Thymus (tissue), 14 donors: Measurements from ENCODE around the gene PLEKHG3. TPM values are rescaled to one million over a fixed set of nuclear protein-coding genes. Genes with fewer than 3 reads are reported as not detected.
"Not testable (repeated sequence)": the region's sequence is repeated elsewhere in the genome, so short reads cannot be mapped to it uniquely, and the experiment has no call there.

Experiments
- DNase-seq, 9 donors: peaks; one replicate each; pipeline ENCODE4 v3.0.0-alpha.2; 2013; ENCODE audit warnings: low spot score in 9 of 9, low read depth in 6 of 9, missing footprints in 1 of 9
- H3K27ac ChIP-seq, 2 donors: one replicate each; pipeline ENCODE4 v1.5.1; 2013; ENCODE audit warnings: control low read depth in 1 of 2, low read depth in 1 of 2, low read length in 1 of 2, mild to moderate bottlenecking in 1 of 2, moderate library complexity in 1 of 2
- H3K27me3 ChIP-seq, 2 donors: one replicate each; pipeline ENCODE4 v1.5.1; 2013; ENCODE audit warnings: low read length in 1 of 2; ENCODE audit not compliant: control insufficient read depth in 2 of 2, insufficient read depth in 1 of 2
- H3K36me3 ChIP-seq, 2 donors: one replicate each; pipeline ENCODE4 v1.5.1; 2013; ENCODE audit warnings: low read length in 1 of 2, mild to moderate bottlenecking in 1 of 2, moderate library complexity in 1 of 2; ENCODE audit not compliant: control insufficient read depth in 2 of 2, insufficient read depth in 2 of 2
- H3K4me1 ChIP-seq, 2 donors: one replicate each; pipeline ENCODE4 v1.5.1; 2013; ENCODE audit warnings: low read length in 2 of 2; ENCODE audit not compliant: control insufficient read depth in 2 of 2, insufficient read depth in 2 of 2
- H3K4me3 ChIP-seq, 2 donors: one replicate each; pipeline ENCODE4 v1.5.1; 2013; ENCODE audit warnings: low read length in 2 of 2, control low read depth in 1 of 2, mild to moderate bottlenecking in 1 of 2
- H3K9me3 ChIP-seq, 2 donors: one replicate each; pipeline ENCODE4 v1.5.1; 2013; ENCODE audit warnings: low read length in 1 of 2, mild to moderate bottlenecking in 1 of 2; ENCODE audit not compliant: control insufficient read depth in 2 of 2, insufficient read depth in 1 of 2
- WGBS: extraction: QIAGEN DNeasy Blood & Tissue Kit; methylation state at CpG from one replicate; pipeline ENCODE4 v1.1.7; 2013; 5-methylcytosine and 5-hydroxymethylcytosine counted together
- long read RNA-seq, 10 donors: transcript quantifications; one replicate each; lab custom pipeline, GENCODE V29; 2026
- polyA plus RNA-seq: library from polyadenylated mRNA; stranded (reverse); fragments of 200-250 nt; gene quantifications from one replicate; pipeline ENCODE4 v1.2.3, GENCODE V29; 2013
- total RNA-seq: library from RNA; stranded (reverse); fragments of 120-200 nt; gene quantifications from one replicate; pipeline ENCODE4 v1.2.4, GENCODE V29; 2013
- donor health status: healthy.

Gene PLEKHG3
- total RNA-seq (7.7 TPM), polyA plus RNA-seq (8.5 TPM)
- long read RNA-seq, donor 1, result 0 reads
- long read RNA-seq, donor 2, result 0 reads
- long read RNA-seq, donor 3, partial matches to known transcripts, result 0 of 1 reads
- long read RNA-seq, donor 3, other reads (novel, unspliced or antisense), result 0 of 1 reads
- long read RNA-seq, donor 4, result 0 reads
- long read RNA-seq, donor 5, result 0 reads
- long read RNA-seq, donor 6, result 0 reads
- long read RNA-seq, donor 7, result 0 reads
- long read RNA-seq, donor 8, result 0 reads
- long read RNA-seq, donor 9, result 0 reads
- long read RNA-seq, donor 10, partial matches to known transcripts, result 0 of 1 reads
- long read RNA-seq, donor 10, other reads (novel, unspliced or antisense), result 0 of 1 reads

- under 1% methylated on average over 69 of the region's 69 CpGs for WGBS
- H3K27me3 ChIP-seq, result peaks cover 47 to 73% of the 10 kb centered on the region in 2 donors
- H3K27ac ChIP-seq, result peak within 1 kb of the TSS; percentile 37 to 68
- H3K9me3 ChIP-seq, result peaks cover 1 to 6% of the 10 kb centered on the region in 2 donors
- H3K36me3 ChIP-seq, result no peaks in the 10 kb centered on the region
- DNase-seq, result no peak
- H3K4me1 ChIP-seq, result peaks cover 3 to 54% of the 10 kb centered on the region in 2 donors
- peak within 1 kb of the TSS; percentile 40 to 45 for H3K4me3 ChIP-seq
These were observed at the start of gene PLEKHG3 for GRCh38 chr14:64704143-64704742. Gene PLEKHG3, plus strand, starts transcription at chr14:64704424. Its CDS starts 23,208 bp downstream, at chr14:64727632.

DNA sequence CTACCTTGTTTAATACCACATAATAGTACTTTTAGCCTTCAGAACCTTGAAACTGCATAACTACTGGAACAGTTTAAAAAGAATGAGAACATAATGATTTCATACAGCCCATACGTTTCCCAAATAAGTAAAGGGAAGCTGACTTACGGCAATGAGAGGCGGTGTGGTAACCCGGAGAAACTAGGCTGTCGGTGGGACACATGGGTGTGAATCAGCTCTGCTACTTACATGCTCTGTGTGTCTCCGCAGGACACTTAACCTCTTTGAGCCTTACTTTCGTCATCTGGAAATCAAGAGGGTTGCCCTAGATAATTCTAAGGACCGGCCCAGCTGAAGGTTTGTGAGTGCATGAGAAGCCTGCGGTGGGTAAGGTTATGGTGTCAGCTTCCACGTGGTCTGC, 49.3 kb upstream of the PLEKHG3 start:
- no peaks in the 10 kb centered on the region for H3K36me3 ChIP-seq
- no peaks in the 10 kb centered on the region for H3K9me3 ChIP-seq
- no peak for DNase-seq
- no peak overlapping the region for H3K27ac ChIP-seq
- H3K27me3 ChIP-seq, result peaks cover 0 to 3% of the 10 kb centered on the region in 2 donors
- H3K4me1 ChIP-seq, result peaks cover 0 to 2% of the 10 kb centered on the region in 2 donors
- H3K4me3 ChIP-seq, result no peak overlapping the region
- 96% methylated on average over 10 of the region's 10 CpGs for WGBS

DNA sequence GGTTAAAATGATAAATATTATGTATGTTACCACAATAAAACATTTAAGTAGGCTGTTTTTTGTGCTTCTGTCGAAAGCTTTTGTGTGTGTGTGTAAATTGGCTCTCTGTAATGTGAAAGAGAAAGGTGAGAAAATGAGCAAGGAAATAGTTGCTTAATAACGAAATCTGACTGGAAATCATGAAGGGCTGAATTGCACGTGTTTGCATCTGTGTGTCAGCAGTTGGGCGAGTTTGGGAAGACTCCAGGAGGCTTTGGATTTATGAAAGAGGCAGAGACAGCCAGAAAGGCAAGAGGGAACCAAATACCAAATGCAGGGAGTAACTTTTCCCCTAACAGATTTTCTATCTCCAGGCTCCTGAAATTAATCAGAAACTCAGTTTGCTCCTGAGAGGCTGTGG, 47.2 kb upstream of the PLEKHG3 start:
- no peak for DNase-seq
- Histone ChIP-seq H3K4me3 (no peak overlapping the region), H3K27me3 (peaks cover 0 to 6% of the 10 kb centered on the region in 2 donors), H3K27ac (no peak overlapping the region), H3K9me3 (no peaks in the 10 kb centered on the region), H3K36me3 (no peaks in the 10 kb centered on the region), H3K4me1 (peaks cover 0 to 2% of the 10 kb centered on the region in 2 donors)
- WGBS, result 95% methylated on average over 4 of the region's 4 CpGs

DNA sequence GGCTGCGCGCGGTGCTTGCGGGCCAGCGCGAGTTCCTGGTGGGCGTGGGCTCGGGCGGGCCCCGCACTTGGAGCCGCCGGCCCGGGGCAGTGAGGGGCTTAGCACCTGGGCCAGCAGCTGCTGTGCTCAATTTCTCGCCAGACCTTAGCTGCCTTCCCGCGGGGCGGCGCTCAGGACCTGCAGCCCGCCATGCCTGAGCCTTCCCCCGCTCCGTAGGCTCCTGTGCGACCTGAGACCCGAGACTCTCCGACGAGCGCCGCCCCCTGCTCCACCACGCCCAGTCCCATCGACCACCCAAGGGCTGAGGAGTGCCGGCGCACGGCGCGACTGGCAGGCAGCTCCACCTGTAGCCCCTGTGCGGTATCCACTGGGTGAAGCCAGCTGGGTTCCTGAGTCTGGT, 46.0 kb upstream of the PLEKHG3 start:
- no peak for DNase-seq
- 98% methylated on average over 35 of the region's 35 CpGs for WGBS

DNA sequence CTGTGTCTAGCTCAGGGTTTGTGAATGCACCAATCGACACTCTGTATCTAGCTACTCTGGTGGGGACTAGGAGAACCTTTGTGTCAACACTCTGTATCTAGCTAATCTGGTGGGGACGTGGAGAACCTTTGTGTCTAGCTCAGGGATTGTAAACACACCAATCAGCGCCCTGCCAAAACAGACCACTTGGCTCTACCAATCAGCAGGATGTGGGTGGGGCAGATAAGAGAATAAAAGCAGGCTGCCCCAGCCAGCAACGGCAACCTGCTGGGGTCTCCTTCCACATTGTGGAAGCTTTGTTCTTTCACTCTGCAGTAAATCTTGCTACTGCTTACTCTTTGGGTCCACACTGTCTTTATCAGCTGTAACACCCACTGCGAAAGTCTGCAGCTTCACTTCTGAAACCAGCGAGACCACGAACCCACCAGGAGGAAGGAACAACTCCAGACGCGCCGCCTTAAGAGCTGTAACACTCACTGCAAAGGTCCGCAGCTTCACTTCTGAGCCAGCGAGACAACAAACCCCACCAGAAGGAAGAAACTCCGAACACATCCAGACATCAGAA, 45.4 kb upstream of the PLEKHG3 start:
- not testable (repeated sequence) for H3K36me3 ChIP-seq, H3K4me3 ChIP-seq, H3K9me3 ChIP-seq, H3K4me1 ChIP-seq, H3K27ac ChIP-seq, H3K27me3 ChIP-seq
- peak in 1 of 9 donors; percentile 25 for DNase-seq
- 20% methylated on average over 13 of the region's 13 CpGs for WGBS

More for the DNA sequence above, 46.0 kb upstream of the PLEKHG3 start:
- H3K27me3 ChIP-seq, result peaks cover 0 to 6% of the 10 kb centered on the region in 2 donors
- no peak overlapping the region for H3K27ac ChIP-seq
- peaks cover 0 to 2% of the 10 kb centered on the region in 2 donors for H3K4me1 ChIP-seq
- H3K4me3 ChIP-seq, result no peak overlapping the region
- H3K36me3 ChIP-seq, result no peaks in the 10 kb centered on the region
- H3K9me3 ChIP-seq, result no peaks in the 10 kb centered on the region

- H3K27me3 ChIP-seq, result peaks cover 0 to 6% of the 10 kb centered on the region in 2 donors
- no peak for DNase-seq
- H3K36me3 ChIP-seq, result no peaks in the 10 kb centered on the region
- no peak overlapping the region for H3K27ac ChIP-seq
- 84% methylated on average over 5 of the region's 5 CpGs for WGBS
- H3K4me1 ChIP-seq, result peaks cover 0 to 2% of the 10 kb centered on the region in 2 donors
- H3K9me3 ChIP-seq, result no peaks in the 10 kb centered on the region
- no peak overlapping the region for H3K4me3 ChIP-seq
These were observed 44.9 kb upstream of the PLEKHG3 start for GRCh38 chr14:64659366-64659765.

- 87% methylated on average over 6 of the region's 6 CpGs for WGBS
- H3K27me3 ChIP-seq, result peaks cover 0 to 6% of the 10 kb centered on the region in 2 donors
These were observed 41.0 kb upstream of the PLEKHG3 start for GRCh38 chr14:64663174-64663573.

GRCh38 chr14:64671591-64671990, 32.6 kb upstream of the PLEKHG3 start:
- peak in 8 of 9 donors; percentile 23 to 72 (median 30) for DNase-seq
- Histone ChIP-seq H3K27ac (no peak overlapping the region), H3K27me3 (no peaks in the 10 kb centered on the region), H3K4me1 (peaks cover 0 to 13% of the 10 kb centered on the region in 2 donors), H3K9me3 (no peaks in the 10 kb centered on the region), H3K4me3 (no peak overlapping the region), H3K36me3 (no peaks in the 10 kb centered on the region)
- 20% methylated on average over 3 of the region's 3 CpGs for WGBS

More at GRCh38 chr14:64663174-64663573, 41.0 kb upstream of the PLEKHG3 start:
- H3K27ac ChIP-seq, result no peak overlapping the region
- DNase-seq, result no peak
- H3K36me3 ChIP-seq, result no peaks in the 10 kb centered on the region
- no peaks in the 10 kb centered on the region for H3K4me1 ChIP-seq
- no peaks in the 10 kb centered on the region for H3K9me3 ChIP-seq
- H3K4me3 ChIP-seq, result no peak overlapping the region

GRCh38 chr14:64673316-64673715, 30.9 kb upstream of the PLEKHG3 start:
- H3K4me3 ChIP-seq, result no peak overlapping the region
- H3K4me1 ChIP-seq, result peaks cover 0 to 13% of the 10 kb centered on the region in 2 donors

More at GRCh38 chr14:64673316-64673715, 30.9 kb upstream of the PLEKHG3 start:
- Histone ChIP-seq H3K9me3 (no peaks in the 10 kb centered on the region), H3K27ac (no peak overlapping the region), H3K27me3 (no peaks in the 10 kb centered on the region), H3K36me3 (no peaks in the 10 kb centered on the region)
- no peak for DNase-seq
- 96% methylated on average over 8 of the region's 8 CpGs for WGBS
